Measurements from ENCODE around the gene CCDC136. TPM values are rescaled to one million over a fixed set of nuclear protein-coding genes. Genes with fewer than 3 reads are reported as not detected.

Gene CCDC136
- total and polyA plus RNA-seq, 2 experiments from 2014 or later: 27.1 to 55.7 TPM

DNA sequence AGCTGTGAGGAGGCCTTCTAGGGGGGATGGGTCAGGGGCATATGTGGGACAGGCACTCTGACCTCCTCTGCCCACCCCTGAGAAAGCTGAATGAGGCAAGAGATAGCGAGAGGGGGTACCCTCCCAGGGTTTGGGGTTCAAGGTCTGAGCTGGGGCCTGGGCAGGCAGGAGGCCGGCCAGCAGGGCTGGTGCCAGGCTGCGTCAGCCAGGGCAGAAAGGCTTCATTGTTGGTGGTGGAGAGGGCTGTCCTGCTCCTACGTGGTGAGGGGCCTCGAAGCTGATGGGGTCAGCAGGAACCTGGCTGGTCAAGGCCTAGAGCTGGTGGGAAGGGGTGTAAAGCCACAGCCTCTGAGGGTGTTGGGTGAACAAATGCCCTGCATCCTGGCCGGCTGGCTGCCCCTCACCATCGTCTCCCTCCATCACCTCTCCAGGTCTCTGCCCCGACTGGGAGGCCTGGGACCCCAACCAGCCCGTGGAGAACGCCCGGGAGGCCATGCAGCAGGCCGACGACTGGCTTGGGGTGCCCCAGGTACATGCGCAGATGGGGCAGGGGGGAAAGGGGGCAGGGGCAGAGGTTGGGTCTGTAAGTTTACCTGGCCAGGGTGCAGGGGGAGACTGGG lies 45.1 kb downstream of the CCDC136 start:
- Histone ChIP-seq H3K4me1 (ENCODE audit: insufficient read depth) (peaks cover 21% of the 10 kb centered on the region), H3K27me3 (ENCODE audit: insufficient read depth) (peaks cover 3% of the 10 kb centered on the region), H3K79me2 (replicated peaks; ENCODE audit: insufficient read depth) (no peaks in the 10 kb centered on the region), H3K9me2 (ENCODE audit: insufficient read depth) (no peaks in the 10 kb centered on the region), H3K36me3 (ENCODE audit: insufficient read depth) (no peaks in the 10 kb centered on the region), H2AFZ (no peak overlapping the region), H3F3A (replicated peaks; ENCODE audit: low read depth) (peaks cover 3% of the 10 kb centered on the region), H3K4me3 (no peak overlapping the region), H4K20me1 (replicated peaks; ENCODE audit: insufficient read depth) (no peaks in the 10 kb centered on the region), H3K27ac (ENCODE audit: low read depth) (no peak overlapping the region), H3K4me2 (no peak overlapping the region)
- Mint-ChIP-seq H3K27me3 (ENCODE audit: insufficient read depth, low read depth, poor library complexity) (peaks cover 20% of the 10 kb centered on the region), H3K4me1 (peaks cover 18% of the 10 kb centered on the region), H3K36me3 (ENCODE audit: low read depth) (no peaks in the 10 kb centered on the region), H3K9me3 (no peaks in the 10 kb centered on the region; the same call in 2 of the 3 replicates), H3K27ac (no peak overlapping the region), H3K4me3 (no peak overlapping the region)
- no peak for ATAC-seq
- no peak for DNase-seq (ENCODE audit: low spot score)
- TF ChIP-seq, protein P1, sequence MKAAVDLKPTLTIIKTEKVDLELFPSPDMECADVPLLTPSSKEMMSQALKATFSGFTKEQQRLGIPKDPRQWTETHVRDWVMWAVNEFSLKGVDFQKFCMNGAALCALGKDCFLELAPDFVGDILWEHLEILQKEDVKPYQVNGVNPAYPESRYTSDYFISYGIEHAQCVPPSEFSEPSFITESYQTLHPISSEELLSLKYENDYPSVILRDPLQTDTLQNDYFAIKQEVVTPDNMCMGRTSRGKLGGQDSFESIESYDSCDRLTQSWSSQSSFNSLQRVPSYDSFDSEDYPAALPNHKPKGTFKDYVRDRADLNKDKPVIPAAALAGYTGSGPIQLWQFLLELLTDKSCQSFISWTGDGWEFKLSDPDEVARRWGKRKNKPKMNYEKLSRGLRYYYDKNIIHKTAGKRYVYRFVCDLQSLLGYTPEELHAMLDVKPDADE (IDR thresholded peaks at IDR 0.05): no peak
- no peak for TF ChIP-seq EZH2phosphoT487 (IDR thresholded peaks at IDR 0.05; ENCODE audit: unreplicated experiment)
- no peak for TF ChIP-seq STAT1 (IDR thresholded peaks at IDR 0.05; ENCODE audit: unreplicated experiment)
- no peak for TF ChIP-seq EZH2 (IDR thresholded peaks at IDR 0.05; ENCODE audit: low read depth, unreplicated experiment)
- no peak for TF ChIP-seq POLR2AphosphoS5 (IDR thresholded peaks at IDR 0.05; ENCODE audit: low read depth)
- TF ChIP-seq, protein P2, sequence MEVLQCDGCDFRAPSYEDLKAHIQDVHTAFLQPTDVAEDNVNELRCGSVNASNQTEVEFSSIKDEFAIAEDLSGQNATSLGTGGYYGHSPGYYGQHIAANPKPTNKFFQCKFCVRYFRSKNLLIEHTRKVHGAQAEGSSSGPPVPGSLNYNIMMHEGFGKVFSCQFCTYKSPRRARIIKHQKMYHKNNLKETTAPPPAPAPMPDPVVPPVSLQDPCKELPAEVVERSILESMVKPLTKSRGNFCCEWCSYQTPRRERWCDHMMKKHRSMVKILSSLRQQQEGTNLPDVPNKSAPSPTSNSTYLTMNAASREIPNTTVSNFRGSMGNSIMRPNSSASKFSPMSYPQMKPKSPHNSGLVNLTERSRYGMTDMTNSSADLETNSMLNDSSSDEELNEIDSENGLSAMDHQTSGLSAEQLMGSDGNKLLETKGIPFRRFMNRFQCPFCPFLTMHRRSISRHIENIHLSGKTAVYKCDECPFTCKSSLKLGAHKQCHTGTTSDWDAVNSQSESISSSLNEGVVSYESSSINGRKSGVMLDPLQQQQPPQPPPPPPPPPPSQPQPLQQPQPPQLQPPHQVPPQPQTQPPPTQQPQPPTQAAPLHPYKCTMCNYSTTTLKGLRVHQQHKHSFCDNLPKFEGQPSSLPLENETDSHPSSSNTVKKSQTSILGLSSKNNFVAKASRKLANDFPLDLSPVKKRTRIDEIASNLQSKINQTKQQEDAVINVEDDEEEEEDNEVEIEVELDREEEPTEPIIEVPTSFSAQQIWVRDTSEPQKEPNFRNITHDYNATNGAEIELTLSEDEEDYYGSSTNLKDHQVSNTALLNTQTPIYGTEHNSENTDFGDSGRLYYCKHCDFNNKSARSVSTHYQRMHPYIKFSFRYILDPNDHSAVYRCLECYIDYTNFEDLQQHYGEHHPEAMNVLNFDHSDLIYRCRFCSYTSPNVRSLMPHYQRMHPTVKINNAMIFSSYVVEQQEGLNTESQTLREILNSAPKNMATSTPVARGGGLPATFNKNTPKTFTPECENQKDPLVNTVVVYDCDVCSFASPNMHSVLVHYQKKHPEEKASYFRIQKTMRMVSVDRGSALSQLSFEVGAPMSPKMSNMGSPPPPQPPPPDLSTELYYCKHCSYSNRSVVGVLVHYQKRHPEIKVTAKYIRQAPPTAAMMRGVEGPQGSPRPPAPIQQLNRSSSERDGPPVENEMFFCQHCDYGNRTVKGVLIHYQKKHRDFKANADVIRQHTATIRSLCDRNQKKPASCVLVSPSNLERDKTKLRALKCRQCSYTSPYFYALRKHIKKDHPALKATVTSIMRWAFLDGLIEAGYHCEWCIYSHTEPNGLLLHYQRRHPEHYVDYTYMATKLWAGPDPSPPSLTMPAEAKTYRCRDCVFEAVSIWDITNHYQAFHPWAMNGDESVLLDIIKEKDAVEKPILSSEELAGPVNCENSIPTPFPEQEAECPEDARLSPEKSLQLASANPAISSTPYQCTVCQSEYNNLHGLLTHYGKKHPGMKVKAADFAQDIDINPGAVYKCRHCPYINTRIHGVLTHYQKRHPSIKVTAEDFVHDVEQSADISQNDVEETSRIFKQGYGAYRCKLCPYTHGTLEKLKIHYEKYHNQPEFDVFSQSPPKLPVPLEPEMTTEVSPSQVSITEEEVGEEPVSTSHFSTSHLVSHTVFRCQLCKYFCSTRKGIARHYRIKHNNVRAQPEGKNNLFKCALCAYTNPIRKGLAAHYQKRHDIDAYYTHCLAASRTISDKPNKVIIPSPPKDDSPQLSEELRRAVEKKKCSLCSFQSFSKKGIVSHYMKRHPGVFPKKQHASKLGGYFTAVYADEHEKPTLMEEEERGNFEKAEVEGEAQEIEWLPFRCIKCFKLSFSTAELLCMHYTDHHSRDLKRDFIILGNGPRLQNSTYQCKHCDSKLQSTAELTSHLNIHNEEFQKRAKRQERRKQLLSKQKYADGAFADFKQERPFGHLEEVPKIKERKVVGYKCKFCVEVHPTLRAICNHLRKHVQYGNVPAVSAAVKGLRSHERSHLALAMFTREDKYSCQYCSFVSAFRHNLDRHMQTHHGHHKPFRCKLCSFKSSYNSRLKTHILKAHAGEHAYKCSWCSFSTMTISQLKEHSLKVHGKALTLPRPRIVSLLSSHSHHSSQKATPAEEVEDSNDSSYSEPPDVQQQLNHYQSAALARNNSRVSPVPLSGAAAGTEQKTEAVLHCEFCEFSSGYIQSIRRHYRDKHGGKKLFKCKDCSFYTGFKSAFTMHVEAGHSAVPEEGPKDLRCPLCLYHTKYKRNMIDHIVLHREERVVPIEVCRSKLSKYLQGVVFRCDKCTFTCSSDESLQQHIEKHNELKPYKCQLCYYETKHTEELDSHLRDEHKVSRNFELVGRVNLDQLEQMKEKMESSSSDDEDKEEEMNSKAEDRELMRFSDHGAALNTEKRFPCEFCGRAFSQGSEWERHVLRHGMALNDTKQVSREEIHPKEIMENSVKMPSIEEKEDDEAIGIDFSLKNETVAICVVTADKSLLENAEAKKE (CRISPR knock-in tag; IDR thresholded peaks at IDR 0.05): no peak
- TF ChIP-seq JUNB (IDR thresholded peaks at IDR 0.05; ENCODE audit: unreplicated experiment): no peak
- TF ChIP-seq ZNF114 (CRISPR knock-in tag; IDR thresholded peaks at IDR 0.05): no peak
- TF ChIP-seq CREB1 (CRISPR knock-in tag; IDR thresholded peaks at IDR 0.05; ENCODE audit: low read depth): no peak
- no peak for TF ChIP-seq ZNF331 (CRISPR knock-in tag; IDR thresholded peaks at IDR 0.05; ENCODE audit: low read depth)
- TF ChIP-seq, protein P3, sequence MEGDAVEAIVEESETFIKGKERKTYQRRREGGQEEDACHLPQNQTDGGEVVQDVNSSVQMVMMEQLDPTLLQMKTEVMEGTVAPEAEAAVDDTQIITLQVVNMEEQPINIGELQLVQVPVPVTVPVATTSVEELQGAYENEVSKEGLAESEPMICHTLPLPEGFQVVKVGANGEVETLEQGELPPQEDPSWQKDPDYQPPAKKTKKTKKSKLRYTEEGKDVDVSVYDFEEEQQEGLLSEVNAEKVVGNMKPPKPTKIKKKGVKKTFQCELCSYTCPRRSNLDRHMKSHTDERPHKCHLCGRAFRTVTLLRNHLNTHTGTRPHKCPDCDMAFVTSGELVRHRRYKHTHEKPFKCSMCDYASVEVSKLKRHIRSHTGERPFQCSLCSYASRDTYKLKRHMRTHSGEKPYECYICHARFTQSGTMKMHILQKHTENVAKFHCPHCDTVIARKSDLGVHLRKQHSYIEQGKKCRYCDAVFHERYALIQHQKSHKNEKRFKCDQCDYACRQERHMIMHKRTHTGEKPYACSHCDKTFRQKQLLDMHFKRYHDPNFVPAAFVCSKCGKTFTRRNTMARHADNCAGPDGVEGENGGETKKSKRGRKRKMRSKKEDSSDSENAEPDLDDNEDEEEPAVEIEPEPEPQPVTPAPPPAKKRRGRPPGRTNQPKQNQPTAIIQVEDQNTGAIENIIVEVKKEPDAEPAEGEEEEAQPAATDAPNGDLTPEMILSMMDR (conservative IDR thresholded peaks at IDR 0.05; ENCODE audit: low read depth in 2 of 2): no peak
- TF ChIP-seq, protein P4, sequence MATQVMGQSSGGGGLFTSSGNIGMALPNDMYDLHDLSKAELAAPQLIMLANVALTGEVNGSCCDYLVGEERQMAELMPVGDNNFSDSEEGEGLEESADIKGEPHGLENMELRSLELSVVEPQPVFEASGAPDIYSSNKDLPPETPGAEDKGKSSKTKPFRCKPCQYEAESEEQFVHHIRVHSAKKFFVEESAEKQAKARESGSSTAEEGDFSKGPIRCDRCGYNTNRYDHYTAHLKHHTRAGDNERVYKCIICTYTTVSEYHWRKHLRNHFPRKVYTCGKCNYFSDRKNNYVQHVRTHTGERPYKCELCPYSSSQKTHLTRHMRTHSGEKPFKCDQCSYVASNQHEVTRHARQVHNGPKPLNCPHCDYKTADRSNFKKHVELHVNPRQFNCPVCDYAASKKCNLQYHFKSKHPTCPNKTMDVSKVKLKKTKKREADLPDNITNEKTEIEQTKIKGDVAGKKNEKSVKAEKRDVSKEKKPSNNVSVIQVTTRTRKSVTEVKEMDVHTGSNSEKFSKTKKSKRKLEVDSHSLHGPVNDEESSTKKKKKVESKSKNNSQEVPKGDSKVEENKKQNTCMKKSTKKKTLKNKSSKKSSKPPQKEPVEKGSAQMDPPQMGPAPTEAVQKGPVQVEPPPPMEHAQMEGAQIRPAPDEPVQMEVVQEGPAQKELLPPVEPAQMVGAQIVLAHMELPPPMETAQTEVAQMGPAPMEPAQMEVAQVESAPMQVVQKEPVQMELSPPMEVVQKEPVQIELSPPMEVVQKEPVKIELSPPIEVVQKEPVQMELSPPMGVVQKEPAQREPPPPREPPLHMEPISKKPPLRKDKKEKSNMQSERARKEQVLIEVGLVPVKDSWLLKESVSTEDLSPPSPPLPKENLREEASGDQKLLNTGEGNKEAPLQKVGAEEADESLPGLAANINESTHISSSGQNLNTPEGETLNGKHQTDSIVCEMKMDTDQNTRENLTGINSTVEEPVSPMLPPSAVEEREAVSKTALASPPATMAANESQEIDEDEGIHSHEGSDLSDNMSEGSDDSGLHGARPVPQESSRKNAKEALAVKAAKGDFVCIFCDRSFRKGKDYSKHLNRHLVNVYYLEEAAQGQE (IDR thresholded peaks at IDR 0.05; ENCODE audit: unreplicated experiment): no peak

Data from GM23338 (cell line).